Measurements from ENCODE around the gene CERS6. TPM values are rescaled to one million over a fixed set of nuclear protein-coding genes. Genes with fewer than 3 reads are reported as not detected.
"Not testable (repeated sequence)": the region's sequence is repeated elsewhere in the genome, so short reads cannot be mapped to it uniquely, and the experiment has no call there.

The CERS6 gene
- total and polyA plus RNA-seq, 4 donors, result 4.3 to 25.8 (median 13.6) TPM

- H3K27me3 ChIP-seq (ENCODE audit: control insufficient read depth in 3 of 3, insufficient read depth in 3 of 3, low read length in 2 of 3), result no peaks in the 10 kb centered on the region
- H3K36me3 ChIP-seq (ENCODE audit: control insufficient read depth in 4 of 4, insufficient read depth in 4 of 4, low read length in 4 of 4), result peaks cover 0 to 3% (median 0%) of the 10 kb centered on the region in 4 donors
- TF ChIP-seq, protein P1, sequence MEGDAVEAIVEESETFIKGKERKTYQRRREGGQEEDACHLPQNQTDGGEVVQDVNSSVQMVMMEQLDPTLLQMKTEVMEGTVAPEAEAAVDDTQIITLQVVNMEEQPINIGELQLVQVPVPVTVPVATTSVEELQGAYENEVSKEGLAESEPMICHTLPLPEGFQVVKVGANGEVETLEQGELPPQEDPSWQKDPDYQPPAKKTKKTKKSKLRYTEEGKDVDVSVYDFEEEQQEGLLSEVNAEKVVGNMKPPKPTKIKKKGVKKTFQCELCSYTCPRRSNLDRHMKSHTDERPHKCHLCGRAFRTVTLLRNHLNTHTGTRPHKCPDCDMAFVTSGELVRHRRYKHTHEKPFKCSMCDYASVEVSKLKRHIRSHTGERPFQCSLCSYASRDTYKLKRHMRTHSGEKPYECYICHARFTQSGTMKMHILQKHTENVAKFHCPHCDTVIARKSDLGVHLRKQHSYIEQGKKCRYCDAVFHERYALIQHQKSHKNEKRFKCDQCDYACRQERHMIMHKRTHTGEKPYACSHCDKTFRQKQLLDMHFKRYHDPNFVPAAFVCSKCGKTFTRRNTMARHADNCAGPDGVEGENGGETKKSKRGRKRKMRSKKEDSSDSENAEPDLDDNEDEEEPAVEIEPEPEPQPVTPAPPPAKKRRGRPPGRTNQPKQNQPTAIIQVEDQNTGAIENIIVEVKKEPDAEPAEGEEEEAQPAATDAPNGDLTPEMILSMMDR (IDR thresholded peaks at IDR 0.05; ENCODE audit: control extremely low read depth, extremely low read depth), result no peak
- no peaks in the 10 kb centered on the region for H3K9me3 ChIP-seq (ENCODE audit: control insufficient read depth in 4 of 4, insufficient read depth in 3 of 4, low read length in 3 of 4)
- H3K4me1 ChIP-seq (ENCODE audit: control insufficient read depth in 5 of 5, insufficient read depth in 5 of 5, low read length in 5 of 5), result peaks cover 0 to 16% (median 0%) of the 10 kb centered on the region in 5 donors
- WGBS, 2 donors, result 22 to 49% methylated on average over 3 of the region's 3 CpGs
- H3K27ac ChIP-seq (ENCODE audit: low read depth in 1 of 2, low read length in 1 of 2), result no peak overlapping the region
- no peak overlapping the region for H3K9ac ChIP-seq (ENCODE audit: insufficient read depth in 1 of 2, low read length in 2 of 2)
- no peak overlapping the region for H3K4me3 ChIP-seq
- DNase-seq, result peak in 2 of 3 donors; percentile 9 to 11
- ATAC-seq (ENCODE audit: insufficient read depth, low FRiP score), result no peak
These were observed 35.0 kb downstream of the CERS6 start for GRCh38 chr2:168490946-168491605.

GRCh38 chr2:168491728-168492127, 35.7 kb downstream of the CERS6 start:
- not testable (repeated sequence) for H3K9ac ChIP-seq (ENCODE audit: insufficient read depth in 1 of 2, low read length in 2 of 2); H3K9me3 ChIP-seq (ENCODE audit: control insufficient read depth in 4 of 4, insufficient read depth in 3 of 4, low read length in 3 of 4); H3K4me3 ChIP-seq; H3K27me3 ChIP-seq (ENCODE audit: control insufficient read depth in 3 of 3, insufficient read depth in 3 of 3, low read length in 2 of 3); H3K27ac ChIP-seq (ENCODE audit: low read depth in 1 of 2, low read length in 1 of 2); DNase-seq; H3K36me3 ChIP-seq (ENCODE audit: control insufficient read depth in 4 of 4, insufficient read depth in 4 of 4, low read length in 4 of 4); ATAC-seq (ENCODE audit: insufficient read depth, low FRiP score)
- H3K4me1 ChIP-seq (ENCODE audit: control insufficient read depth in 5 of 5, insufficient read depth in 5 of 5, low read length in 5 of 5), result peaks cover 0 to 16% (median 0%) of the 10 kb centered on the region in 5 donors
- 89% methylated on average over 4 of the region's 4 CpGs for WGBS, 2 donors

GRCh38 chr2:168493219-168493618, 37.1 kb downstream of the CERS6 start:
- WGBS, 2 donors, result 83 to 90% methylated on average over 2 of the region's 2 CpGs
- H3K4me1 ChIP-seq (ENCODE audit: control insufficient read depth in 5 of 5, insufficient read depth in 5 of 5, low read length in 5 of 5), result peaks cover 0 to 16% (median 0%) of the 10 kb centered on the region in 5 donors
- H3K36me3 ChIP-seq (ENCODE audit: control insufficient read depth in 4 of 4, insufficient read depth in 4 of 4, low read length in 4 of 4); H3K4me3 ChIP-seq; H3K27me3 ChIP-seq (ENCODE audit: control insufficient read depth in 3 of 3, insufficient read depth in 3 of 3, low read length in 2 of 3); H3K9me3 ChIP-seq (ENCODE audit: control insufficient read depth in 4 of 4, insufficient read depth in 3 of 4, low read length in 3 of 4); DNase-seq; H3K9ac ChIP-seq (ENCODE audit: insufficient read depth in 1 of 2, low read length in 2 of 2); H3K27ac ChIP-seq (ENCODE audit: low read depth in 1 of 2, low read length in 1 of 2); ATAC-seq (ENCODE audit: insufficient read depth, low FRiP score): not testable (repeated sequence)

GRCh38 chr2:168494190-168494711, 38.2 kb downstream of the CERS6 start:
- no peak overlapping the region for H3K27ac ChIP-seq (ENCODE audit: low read depth in 1 of 2, low read length in 1 of 2)
- TF ChIP-seq, protein P1 (IDR thresholded peaks at IDR 0.05; ENCODE audit: control extremely low read depth, extremely low read depth), result no peak
- no peak overlapping the region for H3K4me3 ChIP-seq
- no peaks in the 10 kb centered on the region for H3K27me3 ChIP-seq (ENCODE audit: control insufficient read depth in 3 of 3, insufficient read depth in 3 of 3, low read length in 2 of 3)
- H3K9me3 ChIP-seq (ENCODE audit: control insufficient read depth in 4 of 4, insufficient read depth in 3 of 4, low read length in 3 of 4), result no peaks in the 10 kb centered on the region
- H3K9ac ChIP-seq (ENCODE audit: insufficient read depth in 1 of 2, low read length in 2 of 2), result no peak overlapping the region
- DNase-seq (no peak), ATAC-seq (ENCODE audit: insufficient read depth, low FRiP score) (no peak)
- H3K36me3 ChIP-seq (ENCODE audit: control insufficient read depth in 4 of 4, insufficient read depth in 4 of 4, low read length in 4 of 4), result peaks cover 0 to 3% (median 0%) of the 10 kb centered on the region in 4 donors
- WGBS, 2 donors, result 87 to 90% methylated on average over 7 of the region's 7 CpGs
- H3K4me1 ChIP-seq (ENCODE audit: control insufficient read depth in 5 of 5, insufficient read depth in 5 of 5, low read length in 5 of 5), result peaks cover 0 to 16% (median 0%) of the 10 kb centered on the region in 5 donors

Measured in lung (tissue), 12 donors.